Uterus (tissue), 2 donors: Measurements from ENCODE around the gene IRF2BP2.
A peak's percentile ranks its signal among the peaks of the same experiment; 100 is the strongest.

ENCODE experiments used
- CTCF ChIP-seq, 4 experiments: fragments of 200-600 bp in 2 of 4; fragments of 450-650 bp in 2 of 4; sonication (generic) in 2 of 4; IDR thresholded peaks; one replicate each; pipeline ENCODE4 v1.5.1; 2016 to 2019; ENCODE audit warnings: antibody characterized with exemption in 4 of 4, mild to moderate bottlenecking in 2 of 4, moderate library complexity in 1 of 4
- POLR2A ChIP-seq, 2 donors: fragments of 450-650 bp; IDR thresholded peaks; one replicate each; pipeline ENCODE4 v1.6.1; 2016; ENCODE audit warnings: antibody characterized with exemption in 2 of 2, mild to moderate bottlenecking in 1 of 2, moderate library complexity in 1 of 2

- TF ChIP-seq CTCF (IDR thresholded peaks at IDR 0.05) (peak; percentile 37 to 59 (median 42)), POLR2A (IDR thresholded peaks at IDR 0.05) (no peak)
These were observed 12.1 kb downstream of the IRF2BP2 start for GRCh38 chr1:234597894-234598293.
